Keratinocyte (primary cell): Measurements from ENCODE around the gene PCK1. TPM values are rescaled to one million over a fixed set of nuclear protein-coding genes. Genes with fewer than 3 reads are reported as not detected.

Experiments
- DNase-seq: peaks from one replicate; pipeline ENCODE4 v3.0.0-alpha.2; 2011; ENCODE audit warnings: low read depth, missing footprints, low spot score
- FAIRE-seq: peaks from 2 replicates; lab custom pipeline; 2011; peaks lifted over from hg19 to GRCh38; lab: Jason Lieb, UNC
- H2AFZ ChIP-seq: 2 replicates; pipeline ENCODE4 v1.6.0; 2012; ENCODE audit warnings: low read length, control low read depth, inconsistent platforms; ENCODE audit not compliant: control insufficient read depth
- H3K27ac ChIP-seq: 2 replicates; pipeline ENCODE4 v1.5.1; 2011; ENCODE audit warnings: low read length; ENCODE audit not compliant: control insufficient read depth, insufficient read depth
- H3K27me3 ChIP-seq: 3 replicates; pipeline ENCODE4 v1.6.0; 2011; ENCODE audit warnings: low read length; ENCODE audit not compliant: control insufficient read depth, insufficient read depth; ENCODE audit errors: extremely low read depth
- H3K36me3 ChIP-seq, 2 experiments: 2 replicates in 1 of 2; 3 replicates in 1 of 2; pipeline ENCODE4 v1.5.1; 2011; ENCODE audit warnings: low read length in 2 of 2, mild to moderate bottlenecking in 1 of 2; ENCODE audit not compliant: control insufficient read depth in 2 of 2, insufficient read depth in 2 of 2; ENCODE audit errors: extremely low read depth in 1 of 2
- H3K4me1 ChIP-seq: 3 replicates; pipeline ENCODE4 v1.5.1; 2011; ENCODE audit warnings: low read length; ENCODE audit not compliant: control insufficient read depth, insufficient read depth; ENCODE audit errors: extremely low read depth
- H3K4me2 ChIP-seq: 3 replicates; pipeline ENCODE4 v1.6.0; 2011; ENCODE audit warnings: low read depth, low read length; ENCODE audit not compliant: control insufficient read depth, insufficient read depth; ENCODE audit errors: extremely low read depth
- H3K4me3 ChIP-seq, 3 experiments: fragments of 200-600 bp in 1 of 3; sonication (generic) in 1 of 3; 2 replicates in 2 of 3; 3 replicates in 1 of 3; pipeline ENCODE4 v1.5.1; 2011 to 2016; ENCODE audit warnings: low read length in 3 of 3, mild to moderate bottlenecking in 3 of 3, control low read depth in 2 of 3, inconsistent platforms in 1 of 3, low read depth in 1 of 3, mixed read lengths in 1 of 3, mixed run types in 1 of 3, moderate library complexity in 1 of 3; ENCODE audit not compliant: control insufficient read depth in 2 of 3, insufficient read depth in 2 of 3; ENCODE audit errors: extremely low read depth in 1 of 3
- H3K79me2 ChIP-seq: 2 replicates; pipeline ENCODE4 v1.6.0; 2012; ENCODE audit warnings: low read length; ENCODE audit not compliant: control insufficient read depth, insufficient read depth
- H3K9ac ChIP-seq: 3 replicates; pipeline ENCODE4 v1.6.0; 2011; ENCODE audit warnings: low read length; ENCODE audit not compliant: control insufficient read depth, insufficient read depth; ENCODE audit errors: extremely low read depth
- H3K9me1 ChIP-seq: 3 replicates; pipeline ENCODE4 v1.6.0; 2011; ENCODE audit warnings: low read length; ENCODE audit not compliant: control insufficient read depth, insufficient read depth; ENCODE audit errors: extremely low read depth
- H3K9me3 ChIP-seq: 2 replicates; pipeline ENCODE4 v1.5.1; 2012; ENCODE audit warnings: low read depth, low read length; ENCODE audit not compliant: control insufficient read depth
- H4K20me1 ChIP-seq: 3 replicates; pipeline ENCODE4 v1.6.0; 2011; ENCODE audit warnings: low read length; ENCODE audit not compliant: control insufficient read depth, insufficient read depth; ENCODE audit errors: extremely low read depth
- EZH2 ChIP-seq: IDR thresholded peaks from one replicate; pipeline ENCODE4 v1.6.1; 2012; ENCODE audit warnings: inconsistent platforms, mild to moderate bottlenecking, low read length, moderate library complexity
- dilution Hi-C: fragments of 300-500 bp; cut with MboI; formaldehyde crosslinking; loops from one replicate; pipeline ENCODE4 v1.7.0; 2020; ENCODE audit warnings: low sequenced_read_pairs; ENCODE audit not compliant: extremely low pct_ligation_motif_present
- polyA plus RNA-seq, 5 experiments: library from polyadenylated mRNA; depleted of rRNA in 3 of 5; stranded (reverse) in 3 of 5; stranded (forward) in 1 of 5; unstranded in 1 of 5; fragments of >200 nt; gene quantifications; 1 replicate in 1 of 5; 2 replicates in 3 of 5; 3 replicates in 1 of 5; pipeline versions ENCODE4 v1.2.1 to v1.2.3, GENCODE V29; 2011 to 2012; ENCODE audit warnings: missing spikeins in 2 of 5, low read depth in 1 of 5, low replicate concordance in 1 of 5
- TF ChIP-seq, protein P1 (sequence below), 3 experiments: IDR thresholded peaks in 1 of 3; conservative IDR thresholded peaks in 1 of 3; optimal IDR thresholded peaks in 1 of 3; 2 replicates in 2 of 3; 3 replicates in 1 of 3; pipeline versions ENCODE3 to v1.5.1; 2011; ENCODE audit warnings: low read length in 3 of 3, mild to moderate bottlenecking in 3 of 3, moderate library complexity in 2 of 3, control low read depth in 1 of 3, inconsistent platforms in 1 of 3; ENCODE audit not compliant: insufficient read depth in 2 of 3; ENCODE audit errors: extremely low read depth in 1 of 3

The PCK1 gene
- polyA plus RNA-seq, 1 donor (not counting 4 experiments of a cell fraction or from before 2014, with no cell fraction given) = not detected

- dilution Hi-C loops = no loop called here
- TF ChIP-seq, protein P1, sequence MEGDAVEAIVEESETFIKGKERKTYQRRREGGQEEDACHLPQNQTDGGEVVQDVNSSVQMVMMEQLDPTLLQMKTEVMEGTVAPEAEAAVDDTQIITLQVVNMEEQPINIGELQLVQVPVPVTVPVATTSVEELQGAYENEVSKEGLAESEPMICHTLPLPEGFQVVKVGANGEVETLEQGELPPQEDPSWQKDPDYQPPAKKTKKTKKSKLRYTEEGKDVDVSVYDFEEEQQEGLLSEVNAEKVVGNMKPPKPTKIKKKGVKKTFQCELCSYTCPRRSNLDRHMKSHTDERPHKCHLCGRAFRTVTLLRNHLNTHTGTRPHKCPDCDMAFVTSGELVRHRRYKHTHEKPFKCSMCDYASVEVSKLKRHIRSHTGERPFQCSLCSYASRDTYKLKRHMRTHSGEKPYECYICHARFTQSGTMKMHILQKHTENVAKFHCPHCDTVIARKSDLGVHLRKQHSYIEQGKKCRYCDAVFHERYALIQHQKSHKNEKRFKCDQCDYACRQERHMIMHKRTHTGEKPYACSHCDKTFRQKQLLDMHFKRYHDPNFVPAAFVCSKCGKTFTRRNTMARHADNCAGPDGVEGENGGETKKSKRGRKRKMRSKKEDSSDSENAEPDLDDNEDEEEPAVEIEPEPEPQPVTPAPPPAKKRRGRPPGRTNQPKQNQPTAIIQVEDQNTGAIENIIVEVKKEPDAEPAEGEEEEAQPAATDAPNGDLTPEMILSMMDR (optimal IDR thresholded peaks at IDR 0.05 in 1 of 3, IDR thresholded peaks at IDR 0.05 in 1 of 3, conservative IDR thresholded peaks at IDR 0.05 in 1 of 3; ENCODE audit: extremely low read depth in 1 of 3, insufficient read depth in 2 of 3, low read length in 3 of 3) = no peak
- TF ChIP-seq EZH2 = no peak
- peaks cover 3% of the 10 kb centered on the region for H4K20me1 ChIP-seq
- no peak overlapping the region for H2AFZ ChIP-seq
- FAIRE-seq (no peak), DNase-seq (no peak)
- H3K79me2 ChIP-seq = no peaks in the 10 kb centered on the region
- no peaks in the 10 kb centered on the region for H3K36me3 ChIP-seq
- H3K27ac ChIP-seq = no peak overlapping the region
- no peak overlapping the region for H3K4me3 ChIP-seq
- no peak overlapping the region for H3K4me2 ChIP-seq
- no peaks in the 10 kb centered on the region for H3K9me1 ChIP-seq
- peaks cover 56% of the 10 kb centered on the region for H3K27me3 ChIP-seq
- no peak overlapping the region for H3K9ac ChIP-seq
- no peaks in the 10 kb centered on the region for H3K4me1 ChIP-seq
- H3K9me3 ChIP-seq = peaks cover 6% of the 10 kb centered on the region
Measured at GRCh38 chr20:57586370-57586793, 25.5 kb downstream of the PCK1 start.

DNA sequence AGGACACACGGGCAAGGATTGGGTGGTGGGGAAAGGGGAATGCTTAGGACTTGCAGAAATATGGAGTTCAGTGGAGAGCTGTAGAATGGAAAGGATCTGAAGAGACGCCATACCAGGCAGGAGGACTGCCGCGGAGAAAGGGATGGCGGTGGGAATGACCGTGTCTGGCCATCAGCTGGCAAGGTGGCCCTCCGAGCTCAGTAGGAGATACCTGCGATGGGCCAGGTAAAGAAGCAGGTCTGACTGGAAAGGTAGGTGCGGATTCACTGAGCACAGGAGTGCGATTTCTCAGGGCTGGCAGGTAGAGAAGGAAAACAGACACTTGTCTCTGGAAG lies 26.0 kb downstream of the PCK1 start:
- DNase-seq = no peak
- no peaks in the 10 kb centered on the region for H3K79me2 ChIP-seq

More for the DNA sequence above, 26.0 kb downstream of the PCK1 start:
- H3K9me1 ChIP-seq = no peaks in the 10 kb centered on the region
- H3K36me3 ChIP-seq = no peaks in the 10 kb centered on the region
- no peak for TF ChIP-seq EZH2
- TF ChIP-seq, protein P1 (optimal IDR thresholded peaks at IDR 0.05 in 1 of 3, IDR thresholded peaks at IDR 0.05 in 1 of 3, conservative IDR thresholded peaks at IDR 0.05 in 1 of 3; ENCODE audit: extremely low read depth in 1 of 3, insufficient read depth in 2 of 3, low read length in 3 of 3) = no peak
- dilution Hi-C loops = no loop called here
- H3K27ac ChIP-seq = no peak overlapping the region
- peaks cover 6% of the 10 kb centered on the region for H3K9me3 ChIP-seq
- H4K20me1 ChIP-seq = peaks cover 3% of the 10 kb centered on the region
- H3K9ac ChIP-seq = no peak overlapping the region
- H3K4me2 ChIP-seq = no peak overlapping the region
- H3K27me3 ChIP-seq = peaks cover 51% of the 10 kb centered on the region
- H3K4me1 ChIP-seq = no peaks in the 10 kb centered on the region
- FAIRE-seq = no peak
- no peak overlapping the region for H3K4me3 ChIP-seq
- no peak overlapping the region for H2AFZ ChIP-seq
